ENCODE measurements around the gene GLRX5.

The GLRX5 gene

DNA sequence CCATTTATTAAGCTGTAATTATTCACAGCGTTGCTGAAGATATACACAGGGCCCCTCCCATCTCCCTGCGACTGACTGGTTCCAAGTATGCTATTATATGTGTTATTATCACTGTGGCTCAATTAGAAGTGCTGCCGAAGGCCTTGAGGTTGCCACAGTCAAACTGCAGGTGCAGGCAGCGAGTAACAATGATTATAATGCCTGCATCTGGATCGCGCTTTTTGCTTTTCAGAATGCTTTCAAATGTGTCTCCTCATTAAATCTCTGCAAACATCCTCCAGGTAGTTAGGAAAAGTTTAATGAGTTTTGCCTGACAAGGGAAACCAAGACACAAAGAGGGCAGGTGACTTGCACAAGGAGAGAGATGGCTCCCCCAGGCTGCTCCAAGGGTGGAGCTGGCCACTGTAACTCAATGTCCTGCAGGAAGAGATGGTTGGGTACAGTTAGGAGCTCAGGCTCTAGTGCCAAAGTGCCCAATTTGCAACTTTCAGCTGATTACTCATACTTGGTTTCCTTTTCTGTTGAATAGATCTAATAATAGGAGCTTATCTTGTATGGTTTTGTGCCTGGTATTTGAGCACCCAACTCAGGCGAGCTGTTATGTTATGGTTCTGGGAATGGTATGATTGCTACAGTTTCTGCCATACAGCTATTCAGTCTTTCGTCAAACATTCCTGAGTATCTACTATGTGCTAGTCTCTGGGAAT is 16.7 kb upstream of the GLRX5 start:
- DNase-seq: no peak

DNA sequence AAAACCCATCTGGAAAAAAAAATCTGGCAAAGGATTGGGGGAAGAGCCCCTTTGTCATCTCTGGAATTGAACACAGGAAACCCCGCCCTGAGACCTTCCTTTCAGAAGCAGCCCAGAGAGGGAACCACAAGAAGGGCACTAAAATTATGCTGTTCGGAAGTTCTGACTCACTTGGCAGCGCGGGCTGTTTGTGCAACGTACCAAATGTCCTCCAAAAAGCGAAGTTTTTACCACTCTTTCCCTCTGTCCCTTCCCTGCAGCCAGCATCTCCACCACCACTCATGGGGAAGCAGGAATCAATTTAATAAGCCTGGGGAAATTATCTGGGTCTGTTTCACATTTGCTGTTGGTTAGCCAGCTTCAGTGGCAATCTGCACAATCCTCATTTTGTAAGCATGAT is 15.2 kb upstream of the GLRX5 start:
- peak; percentile 25 for DNase-seq

DNA sequence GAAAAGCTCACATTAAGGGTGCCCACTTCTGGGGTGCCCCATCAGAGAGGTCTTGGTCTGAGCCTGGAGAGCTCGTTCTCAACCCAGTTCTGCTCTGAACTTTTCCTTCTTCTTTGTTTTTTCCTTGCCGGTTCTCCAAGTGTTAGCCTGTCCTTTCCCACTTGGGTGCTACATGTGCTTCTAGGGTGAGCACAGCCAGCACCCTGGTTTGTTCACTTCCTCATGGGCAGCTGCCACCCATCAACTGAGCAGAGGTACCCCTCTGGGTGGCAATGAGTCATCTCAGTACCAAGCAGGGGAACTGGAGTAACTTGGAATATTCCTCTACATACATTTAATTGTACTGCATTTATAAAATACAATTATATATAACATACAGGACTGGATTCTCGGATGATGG is 14.5 kb upstream of the GLRX5 start:
- no peak for DNase-seq

DNA sequence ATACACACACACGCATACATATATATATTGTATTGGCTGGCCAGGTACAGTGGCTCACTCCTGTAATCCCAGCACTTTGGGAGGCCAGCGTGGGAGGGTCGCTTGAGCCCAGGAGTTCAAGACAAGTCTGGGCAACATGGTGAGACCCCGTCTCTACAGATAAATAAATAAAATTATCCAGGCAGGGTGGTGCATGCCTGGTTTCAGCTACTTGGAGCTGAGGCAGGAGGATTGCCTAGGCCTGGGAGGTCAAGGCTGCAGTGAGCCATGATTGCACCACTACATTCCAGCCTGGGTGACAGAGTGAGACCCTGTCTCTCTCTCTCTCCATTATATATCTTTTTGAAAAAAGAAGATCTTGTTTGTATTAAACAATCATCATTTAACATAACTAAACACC is 13.8 kb upstream of the GLRX5 start:
- no peak for DNase-seq

DNA sequence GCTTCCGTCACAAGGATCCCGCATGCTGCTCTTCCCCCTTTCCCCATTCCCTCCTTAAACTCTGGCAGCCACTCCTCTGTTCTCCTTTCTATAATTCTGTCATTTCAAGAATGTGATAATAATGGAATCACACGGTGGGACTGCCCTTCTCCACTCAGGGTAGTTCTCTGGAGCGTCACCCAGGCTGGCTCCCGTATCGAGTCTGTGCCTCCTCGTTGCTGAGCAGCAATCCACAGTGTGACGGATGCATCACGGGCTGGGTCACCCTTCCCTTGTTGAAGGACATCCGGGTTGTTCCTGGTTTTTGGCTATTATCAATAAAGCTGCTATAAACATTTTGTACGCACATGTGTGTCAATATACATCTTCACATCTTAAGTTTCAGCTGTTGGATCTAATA is 12.7 kb upstream of the GLRX5 start:
- no peak for DNase-seq

DNA sequence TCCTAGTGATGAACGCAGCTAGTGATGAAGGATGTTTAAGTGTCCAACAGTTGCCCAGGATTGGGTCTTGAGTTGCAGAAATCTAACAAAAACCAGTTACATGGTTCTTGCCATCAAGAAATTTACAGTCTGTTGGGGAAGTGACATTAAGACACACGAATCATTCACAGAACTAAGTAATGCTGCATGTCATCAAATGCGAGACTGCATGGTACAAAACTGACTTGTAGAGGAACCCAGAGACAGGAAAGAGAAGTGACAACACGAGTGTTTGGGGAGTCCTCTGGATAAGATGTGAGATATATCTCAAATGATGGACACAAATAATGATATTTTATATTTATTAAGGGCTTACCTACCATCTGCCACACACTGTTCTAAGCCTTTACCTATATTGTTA is 12.3 kb upstream of the GLRX5 start:
- DNase-seq: peak; percentile 38

- peak; percentile 93 for DNase-seq
Observed at GRCh38 chr14:95523051-95523814, 11.6 kb upstream of the GLRX5 start.

DNA sequence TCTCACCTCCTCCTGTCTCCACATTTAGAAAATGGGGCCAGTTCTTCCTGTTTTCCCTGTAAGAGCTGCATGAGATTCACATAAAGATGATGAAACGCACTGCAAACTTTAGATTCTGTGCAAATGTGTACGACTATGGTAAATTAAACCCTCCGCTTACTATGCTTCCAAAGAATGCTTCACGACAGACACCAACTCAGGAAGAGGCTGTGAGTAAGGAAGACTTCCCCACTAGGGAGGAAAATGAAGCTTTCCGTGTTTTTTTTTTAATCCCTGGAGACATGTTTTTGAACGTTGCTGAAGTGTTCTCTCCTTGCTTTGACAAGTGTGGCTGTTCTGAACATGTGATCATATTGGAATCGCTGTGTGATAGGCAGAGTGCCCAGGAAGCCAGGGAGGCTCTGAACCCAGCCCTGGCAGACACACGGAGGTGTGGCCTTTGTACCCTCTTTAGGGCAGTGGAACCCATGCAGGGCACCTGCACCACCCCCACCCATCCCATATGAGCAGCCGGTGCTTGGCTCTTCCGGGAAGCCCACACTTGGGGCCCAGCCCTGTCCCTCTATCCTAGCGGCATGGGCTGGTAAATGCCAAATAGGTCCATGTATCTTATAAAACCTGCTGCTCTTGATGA is 10.9 kb upstream of the GLRX5 start:
- peak; percentile 88 for DNase-seq

DNA sequence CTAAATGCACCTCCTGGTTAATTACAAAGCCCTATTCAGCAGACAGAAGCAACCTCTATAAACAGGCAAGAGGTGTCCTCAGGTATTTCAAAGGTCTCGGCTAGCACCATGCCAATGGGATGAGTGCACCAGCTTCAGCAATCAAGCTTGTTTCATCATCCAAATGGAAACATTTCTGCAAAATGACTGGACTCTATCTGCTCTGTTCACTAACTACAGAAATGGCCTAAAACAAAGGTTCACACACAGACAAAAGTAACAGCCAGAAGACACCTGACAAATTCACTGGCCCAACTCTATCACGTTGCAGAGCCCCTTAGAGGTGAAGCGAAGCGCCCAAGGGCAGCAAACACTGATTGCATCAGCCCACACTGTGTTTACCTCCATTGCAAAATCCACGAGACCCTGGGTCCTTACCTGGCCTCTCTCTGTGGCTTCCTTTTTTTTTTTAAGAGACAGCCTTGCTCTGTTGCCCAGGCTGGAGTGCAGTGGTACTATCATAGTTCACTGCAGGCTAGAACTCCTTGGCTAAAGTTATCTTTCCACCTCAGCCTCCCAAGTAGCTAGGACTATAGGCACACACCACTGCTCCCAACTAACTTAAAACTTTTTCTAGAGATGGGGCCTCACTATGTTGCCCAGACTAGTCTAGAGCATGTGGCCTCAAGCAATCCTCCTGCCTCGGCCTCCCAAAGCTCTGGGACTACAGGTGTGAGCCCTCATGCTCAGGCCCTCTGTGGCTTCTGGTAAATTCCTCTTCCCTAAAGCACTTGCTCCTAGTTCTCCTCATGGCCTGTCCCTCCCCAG is 9.9 kb upstream of the GLRX5 start:
- DNase-seq: peak; percentile 32

- DNase-seq: no peak
Observed at GRCh38 chr14:95525999-95526398, 8.9 kb upstream of the GLRX5 start.

DNA sequence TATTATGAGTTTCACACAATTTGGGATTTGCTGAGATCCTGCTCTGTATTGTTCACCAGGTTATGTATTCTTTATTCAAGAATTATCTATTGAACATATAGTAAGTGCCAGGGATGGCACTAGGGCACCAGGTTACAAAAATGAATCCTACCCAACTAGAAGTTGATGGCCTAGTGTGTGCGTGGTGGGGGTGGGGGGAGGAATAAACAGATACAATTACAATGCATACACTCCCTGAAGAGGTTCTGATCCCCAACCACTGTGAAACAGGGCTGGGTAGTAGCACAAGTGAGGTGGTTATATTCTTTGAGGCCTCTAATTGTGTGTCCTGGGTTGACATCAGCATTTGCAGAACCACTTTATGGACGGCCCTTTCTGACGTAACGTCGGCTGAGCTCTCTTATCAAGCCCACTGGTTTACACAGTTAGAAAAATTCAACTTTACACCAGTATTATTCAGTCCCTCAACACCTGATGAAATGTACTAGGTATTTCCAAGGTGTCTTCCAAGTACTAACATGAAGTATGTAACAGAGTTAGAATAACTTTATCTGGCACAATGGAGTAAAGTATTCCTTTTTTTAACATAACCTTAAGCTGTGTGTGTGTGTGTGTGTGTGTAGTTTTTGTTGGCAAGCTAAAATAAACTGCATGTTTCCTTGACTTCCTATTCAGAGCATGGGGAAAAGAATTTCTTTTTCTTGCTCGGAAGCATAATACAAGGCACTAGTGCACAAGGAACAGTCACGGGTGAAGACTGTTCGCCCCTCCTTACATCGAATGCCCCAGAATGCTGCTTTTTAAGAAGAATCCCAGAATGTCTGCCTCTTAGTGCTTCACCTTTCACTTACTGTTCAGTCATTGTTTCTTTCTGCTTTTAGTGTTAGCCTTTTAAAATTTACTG is 8.1 kb upstream of the GLRX5 start:
- DNase-seq: peak; percentile 81

DNA sequence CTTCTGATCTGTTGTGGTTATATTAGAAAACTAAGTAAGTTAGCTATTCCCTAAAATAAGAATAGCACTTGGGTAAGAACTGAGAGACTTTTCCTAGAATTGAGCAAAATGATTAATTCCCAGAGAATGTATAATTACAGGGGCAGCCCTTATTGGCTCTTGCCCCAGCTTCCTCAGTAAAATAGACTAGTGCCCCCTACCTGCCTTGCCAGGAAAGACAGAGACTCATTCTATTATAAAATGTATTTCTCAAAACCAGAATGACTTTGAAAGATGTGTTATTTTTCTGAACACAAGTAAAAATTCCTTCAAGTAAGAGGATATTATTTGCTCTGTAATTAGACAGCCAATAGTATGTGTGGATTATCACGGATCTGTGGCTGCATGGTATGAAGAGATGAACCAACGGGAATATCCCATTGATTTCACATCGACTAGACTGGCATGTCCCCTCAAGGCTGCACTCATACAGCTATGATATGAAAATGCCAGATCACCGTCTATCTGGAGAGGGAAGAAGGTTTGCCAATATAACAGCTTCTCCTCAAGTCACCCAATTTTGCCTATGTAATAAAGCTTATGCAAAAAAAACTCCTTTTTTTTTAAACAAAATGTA is 7.4 kb upstream of the GLRX5 start:
- peak; percentile 87 for DNase-seq

GRCh38 chr14:95529216-95529615 is 5.6 kb upstream of the GLRX5 start:
- DNase-seq: no peak

GRCh38 chr14:95530473-95531276 is 4.2 kb upstream of the GLRX5 start:
- DNase-seq: no peak

DNA sequence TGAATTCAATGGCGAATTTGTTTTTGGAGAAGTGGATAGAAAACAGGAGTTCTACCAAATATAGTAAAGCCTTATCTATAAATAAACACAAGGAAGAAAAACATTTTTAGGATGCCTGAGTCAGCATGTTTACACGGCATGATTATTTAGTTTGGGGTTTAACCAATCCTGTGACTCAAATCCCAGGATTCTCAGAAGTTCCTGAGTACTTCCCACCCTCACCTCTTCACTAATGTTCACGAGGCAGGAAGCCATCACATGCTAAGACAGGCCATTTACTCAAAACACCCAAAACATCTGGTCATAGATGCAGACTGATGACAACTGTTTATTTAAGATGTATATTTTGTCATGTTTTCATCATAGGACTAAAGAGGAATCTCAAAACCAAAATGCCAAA is 3.4 kb upstream of the GLRX5 start:
- DNase-seq: peak; percentile 27

DNA sequence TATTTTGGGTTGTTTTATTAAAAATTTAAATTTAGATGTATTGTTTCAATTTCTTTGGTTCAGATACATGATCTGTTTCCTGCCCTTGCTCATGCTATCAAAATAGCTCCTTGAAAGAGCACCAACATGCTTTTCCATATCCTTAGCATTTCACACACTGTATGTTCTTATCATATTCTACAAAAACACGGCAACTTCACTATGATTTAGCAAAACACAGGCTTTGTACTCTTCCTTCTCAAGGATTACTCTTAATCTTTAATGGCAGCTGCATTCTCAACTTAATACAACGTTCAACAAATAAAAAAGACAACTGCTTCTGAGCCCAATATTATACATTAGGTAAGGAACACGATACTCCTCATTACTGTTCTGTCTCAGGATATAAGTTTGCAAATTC is 2.9 kb upstream of the GLRX5 start:
- DNase-seq: peak; percentile 34

DNA sequence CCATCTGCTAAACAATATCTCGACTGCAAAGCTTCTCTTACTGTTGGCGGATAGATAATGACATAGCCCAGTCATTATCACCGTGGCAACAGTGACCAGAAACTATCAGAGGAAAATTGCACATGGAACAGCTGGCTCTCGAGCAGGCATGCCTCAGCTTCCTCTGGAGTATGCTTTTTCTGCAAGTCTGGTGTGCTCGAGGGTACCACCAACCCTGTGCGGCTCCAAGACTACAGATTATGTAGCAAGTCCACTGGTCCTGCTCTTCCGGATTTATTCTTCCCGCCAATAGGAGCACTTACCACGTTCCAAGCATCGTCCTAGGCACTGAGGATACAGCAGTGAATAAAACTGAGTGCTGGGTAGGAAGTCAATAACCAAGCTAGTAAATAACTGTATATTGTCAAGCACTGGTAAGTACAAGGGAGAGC is 1.4 kb upstream of the GLRX5 start:
- DNase-seq: peak; percentile 64

- peak; percentile 46 for DNase-seq
Observed at GRCh38 chr14:95533822-95534221, 1.0 kb upstream of the GLRX5 start.

DNA sequence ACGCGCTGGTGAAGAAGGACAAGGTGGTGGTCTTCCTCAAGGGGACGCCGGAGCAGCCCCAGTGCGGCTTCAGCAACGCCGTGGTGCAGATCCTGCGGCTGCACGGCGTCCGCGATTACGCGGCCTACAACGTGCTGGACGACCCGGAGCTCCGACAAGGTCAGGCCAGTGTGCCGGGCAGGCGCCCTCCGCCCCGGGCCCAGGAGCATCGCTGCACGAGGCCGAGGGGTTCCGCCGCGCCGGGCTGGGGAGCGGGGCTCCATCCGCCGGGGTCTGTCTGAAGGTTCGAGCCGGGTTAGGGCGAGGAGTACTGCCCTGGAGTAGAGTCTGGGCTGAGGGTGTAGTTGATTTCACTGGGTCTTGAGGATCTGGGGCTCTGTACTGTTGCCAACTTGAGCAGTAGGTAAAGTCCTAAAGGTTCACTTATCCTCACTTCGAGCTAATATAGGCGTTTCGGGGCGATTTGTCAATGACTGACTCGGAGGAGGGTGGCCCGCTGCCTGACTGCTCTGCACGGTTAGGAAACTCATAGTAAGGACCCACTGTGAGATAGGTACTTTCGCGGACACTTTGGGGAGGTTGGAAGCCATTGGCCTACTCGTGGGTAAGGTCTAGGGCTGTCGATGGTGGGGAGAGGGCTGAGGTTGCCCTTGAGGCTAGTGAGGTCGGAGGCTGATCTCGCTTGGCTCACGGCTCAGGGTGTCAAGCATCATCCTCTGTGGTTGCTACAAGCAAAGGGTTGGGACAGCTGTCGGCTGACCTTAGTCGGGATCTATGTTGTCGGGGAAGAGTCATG is 574 bp downstream of the GLRX5 start:
- no peak for DNase-seq

GRCh38 chr14:95536036-95536593 is 1.3 kb downstream of the GLRX5 start:
- no peak for DNase-seq

Data from OCI-M1 (cell line).